Breast epithelium (tissue), 3 donors: ENCODE data around the gene POM121.
"Not testable (repeated sequence)": the region's sequence is repeated elsewhere in the genome, so short reads cannot be mapped to it uniquely, and the experiment has no call there.

Source experiments
- CTCF ChIP-seq, 3 donors: fragments of 450-650 bp; IDR thresholded peaks; one replicate each; pipeline ENCODE4 v1.5.1; 2016 to 2017; ENCODE audit warnings: antibody characterized with exemption in 3 of 3, mild to moderate bottlenecking in 3 of 3, moderate library complexity in 3 of 3
- POLR2AphosphoS5 ChIP-seq, 3 donors: sonication (generic); formaldehyde crosslinking; IDR thresholded peaks; one replicate each; pipeline ENCODE4 v1.6.1; 2017; ENCODE audit warnings: antibody characterized with exemption in 3 of 3

- TF ChIP-seq CTCF (IDR thresholded peaks at IDR 0.05): peak in 2 of 3 donors; percentile 23 to 58
- not testable (repeated sequence) for TF ChIP-seq POLR2AphosphoS5 (IDR thresholded peaks at IDR 0.05)
Observed at GRCh38 chr7:72914756-72915525, 10.0 kb upstream of the POM121 start.
